Hepatocyte (in vitro differentiated cells): ENCODE measurements around the gene CCL16.

Experiments
- CTCF ChIP-seq: fragments of 200-600 bp; sonication (generic); IDR thresholded peaks from 2 replicates; pipeline ENCODE4 v1.5.1; 2016; ENCODE audit warnings: antibody characterized with exemption, mild to moderate bottlenecking; ENCODE audit not compliant: poor library complexity
- EZH2 ChIP-seq: fragments of 200-600 bp; sonication (generic); IDR thresholded peaks from 2 replicates; pipeline ENCODE4 v1.6.1; 2016; ENCODE audit warnings: antibody characterized with exemption, mild to moderate bottlenecking, borderline replicate concordance
- EZH2phosphoT487 ChIP-seq: fragments of 200-600 bp; sonication (generic); IDR thresholded peaks from one replicate; pipeline ENCODE4 v1.6.1; 2018; ENCODE audit warnings: antibody characterized with exemption, mild to moderate bottlenecking, low read depth, moderate library complexity; ENCODE audit not compliant: unreplicated experiment, severe bottlenecking

GRCh38 chr17:35927714-35928113 lies 53.6 kb downstream of the CCL16 start:
- TF ChIP-seq EZH2 (no peak), CTCF (no peak), EZH2phosphoT487 (no peak)
